GM23248 (cell line): Measurements from ENCODE around the gene DNPEP.

Experiments used
- EZH2 ChIP-seq: fragments of 200-600 bp; sonication (generic); IDR thresholded peaks from 2 replicates; pipeline ENCODE4 v1.6.1; 2018; ENCODE audit warnings: antibody characterized with exemption, mild to moderate bottlenecking; ENCODE audit not compliant: insufficient read depth, poor library complexity, severe bottlenecking
- EZH2phosphoT487 ChIP-seq: fragments of 200-600 bp; sonication (generic); IDR thresholded peaks from 2 replicates; pipeline ENCODE4 v1.6.1; 2018; ENCODE audit warnings: antibody characterized with exemption, moderate library complexity, mild to moderate bottlenecking, low read depth; ENCODE audit not compliant: insufficient read depth

- TF ChIP-seq EZH2 (no peak), EZH2phosphoT487 (no peak)
These were observed 37.5 kb downstream of the DNPEP start for GRCh38 chr2:219350215-219350614.
